GM12801 (cell line): ENCODE measurements around the gene LRR1.

Source experiments
- TF ChIP-seq, protein P1 (sequence below): IDR thresholded peaks from one replicate; pipeline ENCODE4 v1.5.1; 2011; ENCODE audit warnings: control low read depth; ENCODE audit not compliant: insufficient read length; ENCODE audit errors: extremely low read depth

Gene LRR1

DNA sequence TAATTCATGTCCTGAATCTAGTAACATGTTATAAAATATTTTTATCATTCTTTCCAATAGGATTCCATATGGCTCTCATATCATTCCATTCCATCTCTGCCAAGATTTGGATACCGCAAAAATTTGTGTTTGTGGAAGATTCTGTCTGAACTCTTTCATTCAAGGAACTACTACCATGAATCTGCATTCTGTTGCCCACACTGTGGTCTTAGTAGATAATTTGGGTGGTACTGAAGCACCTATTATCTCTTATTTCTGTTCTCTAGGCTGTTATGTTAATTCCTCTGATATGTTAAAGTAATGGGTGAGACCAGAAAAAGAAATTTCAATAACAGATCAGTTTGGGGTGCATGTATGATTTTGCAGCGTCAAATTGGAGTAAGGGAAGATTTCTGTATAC lies 15.5 kb downstream of the LRR1 start:
- TF ChIP-seq, protein P1, sequence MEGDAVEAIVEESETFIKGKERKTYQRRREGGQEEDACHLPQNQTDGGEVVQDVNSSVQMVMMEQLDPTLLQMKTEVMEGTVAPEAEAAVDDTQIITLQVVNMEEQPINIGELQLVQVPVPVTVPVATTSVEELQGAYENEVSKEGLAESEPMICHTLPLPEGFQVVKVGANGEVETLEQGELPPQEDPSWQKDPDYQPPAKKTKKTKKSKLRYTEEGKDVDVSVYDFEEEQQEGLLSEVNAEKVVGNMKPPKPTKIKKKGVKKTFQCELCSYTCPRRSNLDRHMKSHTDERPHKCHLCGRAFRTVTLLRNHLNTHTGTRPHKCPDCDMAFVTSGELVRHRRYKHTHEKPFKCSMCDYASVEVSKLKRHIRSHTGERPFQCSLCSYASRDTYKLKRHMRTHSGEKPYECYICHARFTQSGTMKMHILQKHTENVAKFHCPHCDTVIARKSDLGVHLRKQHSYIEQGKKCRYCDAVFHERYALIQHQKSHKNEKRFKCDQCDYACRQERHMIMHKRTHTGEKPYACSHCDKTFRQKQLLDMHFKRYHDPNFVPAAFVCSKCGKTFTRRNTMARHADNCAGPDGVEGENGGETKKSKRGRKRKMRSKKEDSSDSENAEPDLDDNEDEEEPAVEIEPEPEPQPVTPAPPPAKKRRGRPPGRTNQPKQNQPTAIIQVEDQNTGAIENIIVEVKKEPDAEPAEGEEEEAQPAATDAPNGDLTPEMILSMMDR, result no peak

- TF ChIP-seq, protein P1, result no peak
Measured at GRCh38 chr14:49615776-49616175, 17.0 kb downstream of the LRR1 start.

GRCh38 chr14:49617852-49618519 lies 19.2 kb downstream of the LRR1 start:
- TF ChIP-seq, protein P1, result no peak

- TF ChIP-seq, protein P1, result no peak
Measured at GRCh38 chr14:49619730-49620129, 21.0 kb downstream of the LRR1 start.

DNA sequence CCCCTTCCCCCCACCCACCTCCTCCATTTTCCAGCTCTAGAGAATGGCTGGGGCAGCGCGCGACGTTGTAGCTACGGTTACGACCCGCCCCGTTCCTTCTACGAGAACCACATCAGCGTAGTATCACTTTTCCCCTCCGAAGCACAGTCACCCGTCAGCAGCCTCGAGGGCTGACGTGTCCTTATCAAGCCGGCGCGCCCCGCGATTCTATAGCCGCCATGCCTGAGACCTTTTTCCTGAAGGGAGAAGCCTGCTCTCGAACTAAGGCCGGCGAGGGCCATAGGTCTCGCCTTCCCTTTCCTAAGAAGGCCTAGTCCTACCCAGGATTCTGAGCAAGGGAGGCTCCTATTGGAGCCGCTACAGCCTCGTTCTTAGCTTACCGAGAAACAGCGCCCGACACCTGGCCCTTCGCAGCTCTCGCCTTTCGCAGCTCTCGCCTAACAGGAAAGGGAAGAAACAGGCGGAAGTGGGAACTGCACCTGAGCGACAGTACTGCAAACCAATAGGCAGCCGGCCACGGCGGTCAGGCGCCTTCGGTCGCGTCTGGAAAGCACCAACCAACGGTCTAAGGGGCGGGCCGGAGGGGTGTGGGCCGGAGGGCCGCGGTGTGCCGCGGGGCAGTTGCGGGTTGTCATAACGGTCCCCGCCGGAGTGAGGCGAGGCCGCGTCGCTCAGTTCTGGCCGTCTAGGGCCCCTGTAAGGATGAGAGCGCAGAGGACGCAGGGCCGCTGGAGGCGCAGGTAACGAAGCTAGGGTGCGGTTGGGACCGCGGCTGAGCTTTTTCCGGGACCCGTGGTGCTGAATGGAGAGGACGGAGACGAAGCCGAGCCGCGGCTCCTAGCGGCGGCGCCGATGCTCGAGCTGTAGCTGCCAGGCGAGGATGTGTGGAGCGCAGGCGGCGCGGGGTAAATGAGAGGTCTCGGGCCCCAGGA lies 21.7 kb downstream of the LRR1 start, which contains the start of the genes MGAT2 and RPL36AL:
TSS of gene MGAT2 (plus strand) at position 618 of the 932 bp plus-strand sequence. CDS start 470 bp downstream, outside the sequence.
TSS of gene RPL36AL (minus strand) at position 445 of the 932 bp plus-strand sequence. CDS start 1,522 bp downstream, outside the sequence.
- TF ChIP-seq, protein P1, result no peak

DNA sequence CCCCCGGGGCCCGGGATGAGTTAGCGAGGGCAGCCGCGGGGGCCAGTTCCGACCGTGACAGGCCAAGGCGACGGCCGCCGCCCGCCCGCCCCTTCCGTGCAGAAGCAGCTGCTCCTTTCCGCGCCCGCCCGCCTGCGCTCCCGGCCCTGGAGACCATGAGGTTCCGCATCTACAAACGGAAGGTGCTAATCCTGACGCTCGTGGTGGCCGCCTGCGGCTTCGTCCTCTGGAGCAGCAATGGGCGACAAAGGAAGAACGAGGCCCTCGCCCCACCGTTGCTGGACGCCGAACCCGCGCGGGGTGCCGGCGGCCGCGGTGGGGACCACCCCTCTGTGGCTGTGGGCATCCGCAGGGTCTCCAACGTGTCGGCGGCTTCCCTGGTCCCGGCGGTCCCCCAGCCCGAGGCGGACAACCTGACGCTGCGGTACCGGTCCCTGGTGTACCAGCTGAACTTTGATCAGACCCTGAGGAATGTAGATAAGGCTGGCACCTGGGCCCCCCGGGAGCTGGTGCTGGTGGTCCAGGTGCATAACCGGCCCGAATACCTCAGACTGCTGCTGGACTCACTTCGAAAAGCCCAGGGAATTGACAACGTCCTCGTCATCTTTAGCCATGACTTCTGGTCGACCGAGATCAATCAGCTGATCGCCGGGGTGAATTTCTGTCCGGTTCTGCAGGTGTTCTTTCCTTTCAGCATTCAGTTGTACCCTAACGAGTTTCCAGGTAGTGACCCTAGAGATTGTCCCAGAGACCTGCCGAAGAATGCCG lies 22.6 kb downstream of the LRR1 start:
- TF ChIP-seq, protein P1, result no peak
